ENCODE measurements around the gene LIX1L.

LIX1L gene

DNA sequence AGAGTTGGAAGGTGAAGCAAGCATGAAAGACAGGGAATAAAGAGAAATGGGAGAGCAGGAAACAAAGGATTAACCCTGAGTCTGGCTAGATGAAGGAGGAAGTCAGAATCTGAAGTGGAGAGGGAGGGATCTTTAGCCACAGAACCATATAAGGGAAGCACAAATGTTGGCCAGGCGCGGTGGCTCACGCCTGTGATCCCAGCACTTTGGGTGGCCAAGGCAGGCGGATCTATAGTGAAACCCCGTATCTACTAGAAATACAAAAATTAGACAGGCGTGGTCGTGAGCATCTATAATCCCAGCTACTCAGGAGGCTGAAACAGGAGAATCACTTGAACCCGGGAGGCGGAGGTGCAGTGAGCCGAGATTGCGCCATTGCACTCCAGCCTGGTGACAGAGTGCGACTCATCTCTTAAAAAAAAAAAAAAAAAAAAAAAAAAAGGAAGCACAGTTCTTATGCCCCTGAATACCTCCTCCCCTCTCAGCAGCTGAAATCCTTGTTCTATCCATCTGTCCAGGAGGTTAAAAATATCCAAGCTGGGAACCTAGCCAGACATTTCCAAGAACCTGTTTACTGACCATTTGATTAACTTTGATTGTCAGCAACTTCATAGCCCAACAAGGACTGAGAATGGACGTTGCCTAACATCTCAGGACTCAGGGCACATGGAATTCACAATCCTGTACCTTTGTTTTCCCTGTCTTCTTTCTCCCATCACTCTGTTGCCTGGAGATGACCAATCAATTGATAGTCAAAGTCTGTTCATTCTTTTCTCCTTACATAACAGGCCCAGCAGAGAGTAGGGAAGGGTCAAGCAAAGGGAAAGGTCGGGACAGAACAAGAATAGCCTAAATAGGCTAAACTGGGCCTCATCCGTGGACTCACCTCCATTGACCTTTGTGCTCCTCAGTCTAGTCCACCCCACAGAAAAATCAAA lies 28.0 kb upstream of the LIX1L start:
- DNase-seq (ENCODE audit: low spot score) = no peak

- DNase-seq (ENCODE audit: low spot score) = no peak
Observed at GRCh38 chr1:145985129-145985501, 27.3 kb upstream of the LIX1L start.

GRCh38 chr1:145983960-145984830 lies 26.4 kb upstream of the LIX1L start:
- no peak for DNase-seq (ENCODE audit: low spot score)

DNA sequence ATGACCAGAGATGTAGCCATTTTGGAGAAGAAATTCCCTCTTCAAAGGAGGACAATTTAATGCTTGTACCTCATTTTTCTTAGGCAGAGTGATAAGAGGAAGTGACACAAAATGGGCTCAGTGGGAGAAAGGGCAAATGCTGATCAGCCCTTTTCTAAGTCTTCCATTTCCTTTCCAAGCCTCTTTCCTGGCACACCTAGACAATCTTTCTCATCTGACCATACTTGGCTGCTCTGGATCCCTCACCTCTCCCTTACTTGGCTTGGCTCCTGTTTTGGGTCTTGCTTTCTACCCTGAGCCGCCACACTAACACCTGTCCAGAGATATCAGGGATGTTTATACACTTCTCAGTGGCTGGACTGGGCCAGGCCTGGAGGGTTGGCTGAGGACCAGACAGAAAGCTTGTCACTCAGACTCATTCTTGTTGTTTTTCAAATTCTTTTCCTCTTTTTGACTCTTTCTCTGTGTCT lies 25.4 kb upstream of the LIX1L start:
- DNase-seq (ENCODE audit: low spot score) = no peak

DNA sequence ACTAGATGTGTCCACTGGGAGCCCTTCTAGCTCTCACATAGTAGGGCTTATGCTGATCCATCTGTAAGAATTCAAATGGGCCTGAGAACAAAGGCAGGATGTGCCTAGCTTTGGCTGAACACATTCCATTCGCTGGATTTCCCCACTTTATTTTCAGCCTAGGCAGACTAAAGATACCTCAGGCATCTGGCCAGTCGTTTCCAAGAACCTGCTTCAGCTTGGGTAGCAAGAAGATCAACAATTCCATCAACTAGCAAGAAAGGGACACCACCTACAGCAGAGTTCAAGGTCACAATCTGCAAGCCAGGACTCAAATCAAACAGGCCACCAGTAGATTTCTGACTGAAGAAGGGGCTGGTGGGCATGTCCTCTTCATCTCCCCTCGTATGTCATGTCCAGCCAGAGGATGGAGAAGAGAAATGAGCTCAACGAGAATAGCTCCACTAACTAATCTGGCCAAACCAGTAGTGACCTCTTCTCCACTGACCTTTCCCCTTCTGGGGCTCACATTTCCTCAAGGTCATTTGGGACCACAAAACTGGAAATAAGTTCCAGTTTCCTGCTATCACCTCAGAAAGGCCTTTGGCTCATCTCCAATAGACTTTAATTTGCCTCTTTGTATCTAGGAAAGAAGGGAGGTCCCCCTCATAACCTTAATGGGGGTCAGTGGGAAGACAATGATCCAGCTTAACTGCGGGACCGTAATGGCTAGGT lies 24.4 kb upstream of the LIX1L start:
- DNase-seq (ENCODE audit: low spot score) = no peak

- DNase-seq (ENCODE audit: low spot score) = no peak
Observed at GRCh38 chr1:145980457-145980994, 22.7 kb upstream of the LIX1L start.

- no peak for DNase-seq (ENCODE audit: low spot score)
Observed at GRCh38 chr1:145979746-145980456, 22.1 kb upstream of the LIX1L start.

DNA sequence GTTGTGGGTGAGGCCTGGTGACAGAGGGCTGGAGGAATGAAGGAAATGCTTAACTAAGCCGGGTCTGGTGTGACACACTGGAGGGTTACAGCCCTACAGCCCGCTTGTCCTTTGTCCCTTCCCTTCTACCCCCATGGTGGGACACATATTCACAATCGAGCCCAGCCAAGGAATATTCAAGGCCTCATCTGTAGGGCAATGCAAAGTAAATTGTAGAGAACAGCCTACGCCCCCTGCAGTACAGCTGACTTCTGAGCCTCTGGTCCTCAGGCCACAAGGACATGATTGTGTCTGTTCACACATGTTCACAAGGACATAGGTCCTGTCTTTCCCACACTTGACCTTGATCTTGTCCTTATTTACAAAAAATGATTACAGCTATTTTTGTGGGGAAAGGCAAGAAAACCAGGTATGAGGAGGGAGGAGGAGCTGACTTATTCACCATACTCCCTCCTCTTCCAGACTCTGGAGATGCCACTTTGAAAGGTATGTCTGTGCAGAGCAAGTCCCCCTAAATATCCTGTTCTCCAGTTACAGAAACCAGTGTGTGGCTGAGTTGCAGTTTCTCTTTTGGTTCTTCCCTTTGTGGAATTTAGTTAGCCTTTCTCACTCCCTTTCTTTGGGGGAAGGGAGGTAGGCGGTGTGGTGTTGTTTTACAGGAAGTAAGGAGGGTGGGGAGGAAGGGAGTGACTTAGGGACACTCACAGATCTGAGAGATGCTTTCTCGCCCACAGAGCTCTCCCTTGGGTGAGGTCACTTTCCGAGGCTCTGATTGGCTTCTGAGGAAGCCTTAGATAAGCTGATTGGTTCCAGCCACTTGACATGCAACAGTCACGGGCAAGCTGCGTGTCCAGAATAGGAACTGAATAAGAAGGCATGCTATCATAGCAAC lies 21.3 kb upstream of the LIX1L start:
- DNase-seq (ENCODE audit: low spot score) = peak; percentile 88

- DNase-seq (ENCODE audit: low spot score) = no peak
Observed at GRCh38 chr1:145978471-145978853, 20.6 kb upstream of the LIX1L start.

- peak; percentile 80 for DNase-seq (ENCODE audit: low spot score)
Observed at GRCh38 chr1:145977486-145978470, 20.0 kb upstream of the LIX1L start.

DNA sequence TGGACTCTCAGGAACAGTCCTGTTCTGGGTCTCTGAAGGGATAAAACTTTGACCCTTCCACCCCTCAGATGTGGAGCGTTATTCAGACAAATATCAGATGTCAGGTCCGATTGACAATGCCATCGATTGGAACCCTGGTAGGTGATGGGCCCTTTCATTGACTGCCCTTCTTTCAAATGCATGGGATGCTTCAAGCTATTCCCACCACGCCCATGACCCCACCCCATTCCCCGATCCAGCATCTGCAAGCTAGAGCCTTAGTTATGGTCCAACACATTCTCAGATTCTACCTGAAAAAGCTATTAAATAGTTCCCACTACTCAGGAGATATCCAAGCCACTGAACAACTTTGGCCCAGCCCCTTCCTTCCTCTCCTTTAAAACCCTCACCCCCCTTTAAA lies 19.2 kb upstream of the LIX1L start:
- DNase-seq (ENCODE audit: low spot score) = no peak

DNA sequence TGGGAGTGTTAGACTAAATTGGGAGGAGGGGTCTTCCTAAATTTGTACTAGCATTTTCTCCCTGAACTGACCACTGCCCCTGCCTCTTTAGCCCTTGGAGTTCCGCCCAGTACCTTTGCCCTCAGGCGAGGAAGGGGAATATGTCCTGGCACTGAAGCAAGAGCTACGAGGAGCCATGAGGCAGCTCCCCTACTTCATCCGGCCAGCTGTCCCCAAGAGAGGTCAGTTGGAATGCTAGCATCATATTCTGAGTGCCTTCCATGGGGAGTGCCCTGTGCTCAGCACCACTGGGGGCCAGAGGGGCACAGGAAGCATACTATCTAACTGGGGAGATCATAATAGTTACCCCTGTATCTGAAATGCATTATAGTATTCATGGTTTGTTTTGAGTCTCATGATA lies 17.4 kb upstream of the LIX1L start:
- no peak for DNase-seq (ENCODE audit: low spot score)

GRCh38 chr1:145974721-145975120 lies 16.9 kb upstream of the LIX1L start:
- DNase-seq (ENCODE audit: low spot score) = no peak

- DNase-seq (ENCODE audit: low spot score) = no peak
Observed at GRCh38 chr1:145972580-145972979, 14.8 kb upstream of the LIX1L start.

DNA sequence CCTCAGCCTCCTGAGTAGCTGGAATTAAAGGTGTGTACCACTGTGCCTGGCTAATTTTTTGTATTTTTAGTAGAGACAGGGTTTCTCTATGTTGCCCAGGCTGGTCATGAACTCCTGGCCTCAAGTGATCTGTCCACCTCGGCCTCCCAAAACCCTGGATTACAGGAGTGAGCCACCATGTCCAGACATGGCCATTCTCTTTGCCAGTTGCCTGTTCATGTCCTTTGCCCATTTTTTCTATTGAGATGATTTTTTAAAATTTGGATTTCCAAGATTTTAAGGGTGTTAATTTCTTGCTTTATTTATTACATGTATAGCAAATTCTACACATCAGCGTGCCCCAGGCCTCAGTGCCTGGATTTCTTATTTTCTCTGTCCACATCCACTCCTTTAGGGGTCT lies 9.5 kb upstream of the LIX1L start:
- DNase-seq (ENCODE audit: low spot score) = no peak

DNA sequence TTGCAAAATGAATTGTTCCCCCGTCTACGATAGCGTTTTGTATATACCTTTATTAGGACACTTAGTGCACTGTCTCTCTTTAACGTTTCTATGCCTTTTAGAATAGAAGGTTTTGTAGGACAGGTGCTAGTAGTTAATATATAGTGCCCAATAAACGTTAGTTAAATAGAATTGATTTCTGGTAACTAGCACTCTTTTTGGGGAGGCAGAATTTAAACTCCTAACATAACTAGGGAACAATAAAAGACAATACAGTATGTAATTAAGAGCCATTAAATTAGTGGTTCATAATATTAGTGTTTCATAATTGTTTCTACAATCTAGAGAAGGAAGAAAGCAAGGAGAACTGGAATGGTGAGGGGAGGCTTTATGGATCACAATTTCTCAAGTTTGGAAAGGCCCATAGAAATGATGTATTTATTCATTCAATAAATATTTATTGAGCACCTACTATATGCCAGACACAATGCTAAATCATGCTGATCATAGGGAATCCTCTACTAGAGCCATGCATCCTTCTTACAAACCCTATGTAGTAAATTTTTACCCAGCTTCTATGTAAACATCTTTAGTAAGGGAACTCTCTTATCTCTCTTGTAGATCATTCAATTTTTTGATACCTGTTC lies 7.4 kb upstream of the LIX1L start:
- no peak for DNase-seq (ENCODE audit: low spot score)

DNA sequence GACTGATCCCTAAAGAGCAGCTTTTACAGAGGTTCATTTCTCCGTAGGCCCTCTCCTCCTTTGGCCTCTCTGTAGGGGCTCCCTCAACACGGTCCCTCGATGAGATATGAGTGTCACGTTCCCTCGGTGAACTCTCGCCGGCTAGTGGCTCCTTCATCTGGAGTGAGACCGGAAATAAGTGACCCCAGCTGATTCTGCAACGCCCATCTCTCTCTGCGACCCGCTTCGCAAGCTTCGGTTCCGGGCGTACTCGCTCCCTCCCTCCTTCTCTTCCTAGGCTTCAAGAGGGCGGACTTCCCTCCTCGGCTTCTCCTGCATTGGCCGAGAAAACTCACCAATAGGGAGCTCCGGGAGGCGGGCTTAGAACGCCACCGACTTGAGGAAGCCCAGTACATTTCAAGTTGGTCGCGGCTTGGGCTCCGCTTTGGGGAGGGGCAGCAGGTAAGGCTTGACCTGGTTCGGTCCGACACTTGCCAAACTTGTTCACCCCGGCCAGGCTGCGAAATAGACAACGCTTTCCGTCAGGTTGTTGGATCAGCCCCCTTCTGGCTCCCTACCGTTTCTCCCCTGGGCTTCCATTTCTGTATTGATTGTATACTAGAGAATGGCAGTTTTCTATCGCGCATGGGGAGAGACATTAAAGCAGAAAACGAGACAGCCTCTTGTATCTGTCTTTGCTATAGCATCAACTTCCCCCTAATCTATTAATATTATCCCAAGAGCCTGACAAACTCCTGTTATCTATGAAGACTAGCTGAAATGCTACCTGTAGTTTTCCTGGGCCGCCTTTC lies 6.7 kb upstream of the LIX1L start, which contains the start of the genes ANKRD34A and POLR3GL:
TSS of gene ANKRD34A (minus strand) at position 248 of the 791 bp plus-strand sequence. CDS start 2,816 bp downstream, outside the sequence.
TSS of gene POLR3GL (plus strand) at position 363 of the 791 bp plus-strand sequence. CDS start 10,176 bp downstream, outside the sequence.
- DNase-seq (ENCODE audit: low spot score) = peak; percentile 88

Measured in iPS-NIHi11 (cell line).